Measurements from ENCODE around the gene C10orf90. TPM values are rescaled to one million over a fixed set of nuclear protein-coding genes. Genes with fewer than 3 reads are reported as not detected.

The C10orf90 gene
- total and polyA plus RNA-seq, 2 donors (not counting 3 experiments of a cell fraction or from before 2014, with no cell fraction given), result not detected

- H3K27me3 ChIP-seq (ENCODE audit: control insufficient read depth in 2 of 2, insufficient read depth in 2 of 2, low read length in 2 of 2), result no peaks in the 10 kb centered on the region
- H4K20me1 ChIP-seq (replicated peaks; ENCODE audit: control insufficient read depth, extremely low read depth, insufficient read depth, low read length), result no peaks in the 10 kb centered on the region
- no peak for FAIRE-seq
- no TSS peak for BruUV-seq (replicated peaks)
- DNase-seq (ENCODE audit: low read depth, low spot score), result no peak
- no peak overlapping the region for H3K4me3 ChIP-seq (replicated peaks in 1 of 3; ENCODE audit: insufficient read depth in 1 of 3, low read depth in 1 of 3, low read length in 3 of 3)
- H3K9me1 ChIP-seq (replicated peaks; ENCODE audit: control insufficient read depth, extremely low read depth, insufficient read depth, low read length), result no peaks in the 10 kb centered on the region
- intact Hi-C loops (cut with micrococcal nuclease) (no loop called here), dilution Hi-C loops (cut with MboI; ENCODE audit: extremely low pct_ligation_motif_present, low sequenced_read_pairs) (no loop called here)
- H3K9me3 ChIP-seq (replicated peaks; ENCODE audit: control insufficient read depth, insufficient read depth, low read length), result no peaks in the 10 kb centered on the region
- POLR2A ChIA-PET, result no interaction called here
- H3K36me3 ChIP-seq (ENCODE audit: control insufficient read depth in 2 of 2, extremely low read depth in 1 of 2, insufficient read depth in 2 of 2, low read length in 2 of 2), result no peaks in the 10 kb centered on the region
- CTCF ChIA-PET, result no interaction called here
- no peaks in the 10 kb centered on the region for H3K79me2 ChIP-seq (ENCODE audit: control insufficient read depth, insufficient read depth, low read length)
- no peak for TF ChIP-seq FOS (IDR thresholded peaks at IDR 0.05; ENCODE audit: borderline replicate concordance, insufficient read depth, low read length)
- H2AFZ ChIP-seq (ENCODE audit: low read depth, low read length), result no peak overlapping the region
- no peak overlapping the region for H3K9ac ChIP-seq (replicated peaks; ENCODE audit: extremely low read depth, insufficient read depth, low read length)
- H3K4me1 ChIP-seq (ENCODE audit: control insufficient read depth, extremely low read depth, insufficient read depth, low read length), result no peaks in the 10 kb centered on the region
- no peak overlapping the region for H3K4me2 ChIP-seq (ENCODE audit: insufficient read depth, low read length)
- no peak overlapping the region for H3K27ac ChIP-seq (ENCODE audit: insufficient read depth, low read depth, low read length)
Measured at GRCh38 chr10:126527645-126528314, 142.7 kb downstream of the C10orf90 start.

- TF ChIP-seq MYC (IDR thresholded peaks at IDR 0.05; ENCODE audit: low read depth, low read length), result no peak
- TF ChIP-seq CTCF (IDR thresholded peaks at IDR 0.05; ENCODE audit: extremely low read depth in 1 of 2, insufficient read depth in 1 of 2, low read depth in 1 of 2, low read length in 2 of 2), result no peak
- no peak for TF ChIP-seq EZH2 (IDR thresholded peaks at IDR 0.05; ENCODE audit: borderline replicate concordance, low read depth, low read length, severe bottlenecking)
- TF ChIP-seq POLR2AphosphoS5 (IDR thresholded peaks at IDR 0.05; ENCODE audit: insufficient read depth, low read depth, low read length), result no peak
- no peak for TF ChIP-seq POLR2A (IDR thresholded peaks at IDR 0.05; ENCODE audit: low read depth, low read length)
- TF ChIP-seq MAX (IDR thresholded peaks at IDR 0.05; ENCODE audit: insufficient read depth, insufficient read length), result no peak
- no peak for TF ChIP-seq FOS (IDR thresholded peaks at IDR 0.05; ENCODE audit: borderline replicate concordance, insufficient read depth, low read length)
- TF ChIP-seq GATA2 (IDR thresholded peaks at IDR 0.05; ENCODE audit: insufficient read depth, insufficient read length, low read depth, low read length), result no peak
- TF ChIP-seq JUN (IDR thresholded peaks at IDR 0.05; ENCODE audit: borderline replicate concordance, insufficient read depth, insufficient read length, low read depth), result no peak
Measured at GRCh38 chr10:126525326-126525725, 145.2 kb downstream of the C10orf90 start.

More at GRCh38 chr10:126525326-126525725, 145.2 kb downstream of the C10orf90 start:
- Histone ChIP-seq H3K27ac (ENCODE audit: insufficient read depth, low read depth, low read length) (no peak overlapping the region), H3K9me1 (replicated peaks; ENCODE audit: control insufficient read depth, extremely low read depth, insufficient read depth, low read length) (no peaks in the 10 kb centered on the region), H3K79me2 (ENCODE audit: control insufficient read depth, insufficient read depth, low read length) (no peaks in the 10 kb centered on the region), H3K4me2 (ENCODE audit: insufficient read depth, low read length) (no peak overlapping the region), H3K9ac (replicated peaks; ENCODE audit: extremely low read depth, insufficient read depth, low read length) (no peak overlapping the region), H3K4me3 (replicated peaks in 1 of 3; ENCODE audit: insufficient read depth in 1 of 3, low read depth in 1 of 3, low read length in 3 of 3) (no peak overlapping the region), H3K36me3 (ENCODE audit: control insufficient read depth in 2 of 2, extremely low read depth in 1 of 2, insufficient read depth in 2 of 2, low read length in 2 of 2) (no peaks in the 10 kb centered on the region), H3K4me1 (ENCODE audit: control insufficient read depth, extremely low read depth, insufficient read depth, low read length) (no peaks in the 10 kb centered on the region), H4K20me1 (replicated peaks; ENCODE audit: control insufficient read depth, extremely low read depth, insufficient read depth, low read length) (no peaks in the 10 kb centered on the region), H3K27me3 (ENCODE audit: control insufficient read depth in 2 of 2, insufficient read depth in 2 of 2, low read length in 2 of 2) (no peaks in the 10 kb centered on the region), H3K9me3 (replicated peaks; ENCODE audit: control insufficient read depth, insufficient read depth, low read length) (no peaks in the 10 kb centered on the region), H2AFZ (ENCODE audit: low read depth, low read length) (no peak overlapping the region)
- DNase-seq (ENCODE audit: low read depth, low spot score), result no peak
- ChIA-PET CTCF (no interaction called here), POLR2A (no interaction called here)
- dilution Hi-C loops (cut with MboI; ENCODE audit: extremely low pct_ligation_motif_present, low sequenced_read_pairs), result no loop called here
- BruUV-seq (replicated peaks), result no TSS peak
- no peak for FAIRE-seq
- intact Hi-C loops (cut with micrococcal nuclease), result no loop called here
